GM21526 (cell line): ENCODE results near the gene POPDC2.
"Not testable (repeated sequence)": the region's sequence is repeated elsewhere in the genome, so short reads cannot be mapped to it uniquely, and the experiment has no call there.

Experiments used
- ATAC-seq: cut with Tn5 transposase; IDR thresholded peaks from one replicate; pipeline ENCODE4 v1.9.1; 2021; ENCODE audit warnings: moderate library complexity; ENCODE audit not compliant: unreplicated experiment, low FRiP score

Gene POPDC2

DNA sequence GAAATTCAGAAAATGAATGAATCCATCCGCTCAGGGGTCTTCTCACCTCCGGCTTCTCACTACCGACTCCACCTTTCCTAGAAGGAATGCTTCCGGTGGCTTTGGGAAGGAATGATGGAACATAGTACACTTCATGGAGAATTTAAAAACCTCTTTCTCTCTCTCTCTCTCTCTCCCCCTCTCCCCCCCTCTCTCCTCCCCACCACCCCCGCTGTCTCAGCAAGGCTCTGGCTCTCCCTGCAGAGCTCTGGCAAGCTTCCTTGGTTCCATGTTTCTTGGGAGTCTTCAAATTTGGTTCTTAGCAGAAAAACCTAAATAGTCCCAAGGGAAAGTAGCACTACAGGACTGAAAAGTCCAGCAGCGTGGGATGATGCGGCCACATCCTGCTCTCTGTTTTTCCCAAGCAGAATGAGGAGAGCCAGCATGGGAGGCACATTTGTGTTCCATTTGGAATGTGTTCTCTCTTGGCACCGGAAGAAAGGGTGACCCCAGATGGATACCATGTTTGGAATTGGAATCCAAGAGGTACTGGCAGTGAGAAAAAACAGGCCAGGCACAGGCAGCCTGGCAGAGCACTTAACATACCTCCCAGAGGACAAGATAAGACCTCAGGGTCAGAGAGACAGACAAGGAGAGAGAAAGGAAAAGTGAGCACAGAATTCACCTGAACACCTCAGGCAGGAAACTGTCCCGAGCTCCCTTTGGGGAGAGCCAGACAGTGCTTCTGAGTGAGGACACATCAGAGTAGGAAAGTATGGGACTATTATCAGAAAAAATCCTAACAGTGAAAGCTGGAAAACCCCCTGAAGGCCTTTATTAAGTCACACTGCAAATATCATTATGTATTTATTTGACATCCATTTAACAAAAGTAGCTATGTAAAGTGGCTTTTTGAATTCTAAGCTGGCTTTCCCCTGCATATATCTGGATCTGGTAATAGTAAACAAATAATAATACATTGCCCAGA, at the start of gene POPDC2:
Gene POPDC2 (minus strand): TSS at position 116 of the 967 bp plus-strand sequence. CDS start 166 bp downstream, outside the sequence.
- ATAC-seq: no peak

- ATAC-seq: no peak
Observed at GRCh38 chr3:119703820-119704531, 43.6 kb upstream of the POPDC2 start.

DNA sequence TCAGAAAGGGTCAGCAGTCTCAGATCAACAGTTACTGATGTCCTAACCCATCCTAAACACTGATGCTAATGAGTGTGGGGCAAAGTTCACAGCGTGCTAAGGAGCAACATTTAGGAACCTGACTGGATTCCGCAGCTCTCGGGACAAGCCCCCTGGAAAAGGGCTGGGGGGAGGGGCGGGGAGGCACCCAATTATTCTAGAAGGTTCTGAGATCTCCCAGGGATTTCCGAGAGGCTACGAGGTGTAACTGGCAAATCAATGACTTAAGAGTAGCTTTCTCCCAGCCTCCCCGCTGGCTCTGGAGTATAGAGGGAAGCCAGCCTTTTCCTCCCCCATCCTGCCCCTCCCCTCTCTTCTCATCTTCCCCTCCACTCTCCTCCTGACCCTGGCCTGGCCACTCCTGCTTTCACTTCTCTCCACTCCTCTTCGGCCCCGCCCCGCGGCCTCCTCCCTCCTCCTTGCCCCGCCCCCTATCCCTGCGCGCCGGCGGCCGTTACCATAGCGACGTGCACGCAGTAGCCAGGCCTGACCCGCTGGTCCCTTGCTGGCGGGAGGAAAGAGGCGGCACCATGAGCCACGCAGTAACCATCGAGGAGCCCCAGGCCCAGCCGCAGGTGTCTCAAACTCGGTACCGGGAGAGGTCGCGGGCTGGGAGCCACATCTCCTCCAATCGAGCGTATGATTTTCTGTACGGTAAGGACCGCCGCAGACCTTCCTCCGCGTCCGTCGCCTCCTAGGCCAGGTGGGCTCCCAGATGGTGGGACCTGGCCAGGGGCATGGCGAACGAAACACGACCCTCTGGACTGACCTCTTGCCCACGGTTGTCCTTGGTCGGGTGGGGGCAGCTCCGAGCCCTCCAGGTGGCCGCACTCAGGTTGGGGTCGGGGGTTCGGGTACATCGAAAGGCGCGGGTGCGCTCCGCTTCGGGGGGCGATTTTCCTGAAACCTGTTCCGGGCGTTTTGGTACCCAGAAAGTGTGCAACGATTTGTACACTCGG, 42.4 kb upstream of the POPDC2 start, which contains the start of gene CFAP91:
Gene CFAP91 (plus strand): TSS at position 493 of the 998 bp plus-strand sequence. CDS start 77 bp downstream, at position 570.
- peak; percentile 87 for ATAC-seq

DNA sequence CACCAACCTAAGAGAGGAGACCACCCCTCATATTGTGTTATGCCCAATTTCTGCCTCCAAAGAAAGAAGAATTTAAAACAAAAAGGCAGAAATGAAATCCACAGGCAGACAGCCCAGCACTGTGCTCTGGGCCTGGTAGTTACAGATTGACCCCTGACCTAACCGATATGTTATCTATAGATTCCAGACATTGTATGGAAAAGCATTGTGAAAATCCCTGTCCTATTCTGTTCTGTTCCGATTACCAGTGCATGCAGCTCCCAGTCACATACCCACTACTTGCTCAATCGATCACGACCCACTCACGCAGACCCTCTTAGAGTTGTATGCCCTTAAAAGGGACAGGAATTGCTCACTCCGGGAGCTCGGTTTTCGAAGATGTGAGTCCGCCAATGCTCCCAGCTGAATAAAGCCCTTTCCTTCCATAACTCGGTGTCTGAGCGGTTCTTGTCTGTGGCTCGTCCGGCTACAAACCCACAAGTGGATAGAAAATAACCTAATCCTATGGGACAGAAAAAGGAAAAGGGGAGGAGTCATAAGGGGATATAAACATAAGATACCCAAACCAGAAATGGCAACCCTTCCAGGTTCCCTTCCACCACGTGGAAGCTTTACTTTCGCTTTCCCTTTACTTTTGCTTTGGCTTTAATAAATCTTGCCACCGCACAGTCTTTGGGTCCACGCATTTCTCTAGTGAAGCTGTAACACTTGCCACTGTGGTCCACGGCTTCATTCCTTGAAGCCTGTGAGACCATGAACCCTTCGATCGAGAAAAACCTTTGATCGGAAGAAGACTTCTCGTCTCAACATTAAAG, 40.7 kb upstream of the POPDC2 start:
- no peak for ATAC-seq

GRCh38 chr3:119700269-119700919, 40.0 kb upstream of the POPDC2 start:
- ATAC-seq: no peak

DNA sequence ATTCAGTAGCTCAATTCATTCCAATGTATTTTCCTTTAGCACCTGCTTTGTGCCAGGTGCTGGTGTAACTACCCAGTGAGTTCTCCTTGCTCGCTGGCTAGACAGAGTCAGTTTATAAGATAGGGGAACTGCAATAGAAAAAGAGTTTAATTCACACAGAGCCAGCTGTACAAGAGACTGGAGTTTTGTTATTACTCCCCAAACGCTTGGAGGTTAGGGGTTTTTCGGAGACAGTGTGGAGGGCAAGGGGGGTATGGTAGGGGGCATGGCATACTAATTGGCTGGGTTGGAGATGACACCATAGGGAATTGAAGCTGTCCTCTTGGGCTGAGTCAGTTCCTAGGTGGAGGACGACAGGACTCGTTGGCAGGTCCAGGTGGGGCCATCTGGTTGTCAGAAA, 37.0 kb upstream of the POPDC2 start:
- peak; percentile 33 for ATAC-seq

GRCh38 chr3:119695480-119695879, 35.1 kb upstream of the POPDC2 start:
- no peak for ATAC-seq

DNA sequence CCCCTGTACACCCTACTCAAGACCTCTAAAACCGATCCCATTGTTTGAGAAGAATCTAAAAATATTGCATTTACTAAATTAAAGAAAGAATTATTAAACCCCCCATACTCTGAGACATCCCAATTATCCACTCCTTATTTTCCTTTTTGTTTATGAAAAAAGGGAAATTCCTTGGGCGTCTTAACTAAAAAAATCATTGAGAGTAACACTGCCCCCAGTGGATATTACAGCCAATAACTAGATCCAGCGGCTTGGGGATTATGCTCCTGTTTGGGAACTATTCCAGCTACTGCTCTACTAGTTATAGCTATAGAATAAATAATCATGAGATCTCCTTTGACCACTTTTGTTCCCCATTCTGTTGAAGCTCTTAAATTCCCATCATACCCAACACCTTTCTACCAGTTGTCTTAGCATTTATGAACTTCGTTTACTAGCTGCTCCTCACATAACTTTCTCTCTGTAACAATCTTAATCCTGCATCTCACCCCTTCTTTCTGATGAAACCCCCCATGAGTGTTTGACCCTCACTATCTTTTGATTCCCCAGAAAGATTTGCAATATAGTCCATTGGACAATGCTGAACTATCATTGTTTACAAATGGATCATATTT, 29.8 kb upstream of the POPDC2 start:
- ATAC-seq: no peak

DNA sequence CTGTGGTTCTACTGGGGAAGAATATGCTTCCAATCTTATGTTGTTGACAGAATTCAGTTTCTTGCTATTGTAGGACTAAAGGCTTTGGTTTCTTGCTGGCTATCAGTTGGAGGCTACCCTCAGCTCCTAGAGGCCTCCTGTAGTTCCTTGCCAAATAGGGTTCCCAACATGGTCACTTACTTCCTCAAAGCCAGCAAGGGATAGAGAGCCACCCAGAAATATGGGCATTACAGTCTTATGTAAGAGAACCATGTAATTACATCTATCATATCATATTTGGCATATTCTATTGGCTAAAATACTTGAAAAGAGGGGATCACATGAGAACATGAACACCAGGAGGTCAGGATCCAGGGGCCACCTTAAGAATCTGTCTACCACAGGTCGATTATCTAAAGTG, 23.0 kb upstream of the POPDC2 start:
- no peak for ATAC-seq

DNA sequence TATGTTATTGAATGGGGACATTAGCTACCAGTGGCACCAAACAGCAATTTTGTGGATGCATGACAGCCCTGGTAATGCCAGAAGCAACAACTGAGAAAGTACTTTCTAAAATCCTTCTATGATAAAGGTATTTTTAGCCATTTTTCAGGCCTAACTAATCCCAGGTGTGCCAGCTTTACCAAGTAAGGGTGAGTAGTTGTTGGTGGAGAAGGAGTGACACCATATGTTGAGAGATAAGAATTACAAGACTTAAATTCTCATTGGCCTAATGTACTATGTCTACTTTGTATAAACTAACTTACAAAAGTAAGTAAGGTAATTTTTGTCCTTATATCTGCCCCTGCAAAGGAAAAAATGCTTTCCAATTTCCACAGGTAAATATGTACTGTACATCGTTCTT, 20.9 kb upstream of the POPDC2 start:
- ATAC-seq: no peak

DNA sequence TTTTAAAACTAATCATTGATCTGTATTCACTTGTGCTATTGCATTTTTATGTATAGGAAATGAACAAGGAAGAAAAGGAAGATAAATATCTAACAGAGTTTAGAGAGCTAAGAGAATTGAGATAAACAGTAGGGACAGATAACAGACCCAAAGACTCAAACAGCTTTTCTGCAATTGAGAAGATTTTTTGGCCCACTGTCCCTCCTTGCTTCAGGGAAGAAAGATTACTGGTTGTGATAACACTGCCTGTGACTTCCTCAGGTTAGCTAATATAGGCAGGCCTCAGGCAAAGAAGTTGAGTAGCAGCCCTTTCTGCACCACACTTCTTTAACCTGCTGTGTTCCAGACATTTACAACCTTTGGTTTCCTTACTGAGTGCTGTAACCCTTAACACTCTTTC, 19.5 kb upstream of the POPDC2 start:
- no peak for ATAC-seq

- not testable (repeated sequence) for ATAC-seq
Observed at GRCh38 chr3:119678209-119678608, 17.8 kb upstream of the POPDC2 start.

DNA sequence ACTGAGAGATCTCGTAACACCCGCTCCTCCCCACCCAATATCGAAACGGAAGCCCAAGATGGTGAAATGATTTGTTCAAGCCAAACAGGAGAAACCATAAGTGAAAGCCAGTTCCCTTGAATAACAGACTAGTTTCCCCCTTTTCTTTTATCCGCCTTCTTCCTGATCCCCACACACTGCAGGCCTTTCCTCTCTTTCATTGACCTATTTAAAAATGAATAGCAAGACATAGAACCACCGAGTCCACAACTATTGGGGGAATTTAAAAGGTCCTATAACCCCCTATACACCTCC, 17.2 kb upstream of the POPDC2 start:
- peak; percentile 1 for ATAC-seq

DNA sequence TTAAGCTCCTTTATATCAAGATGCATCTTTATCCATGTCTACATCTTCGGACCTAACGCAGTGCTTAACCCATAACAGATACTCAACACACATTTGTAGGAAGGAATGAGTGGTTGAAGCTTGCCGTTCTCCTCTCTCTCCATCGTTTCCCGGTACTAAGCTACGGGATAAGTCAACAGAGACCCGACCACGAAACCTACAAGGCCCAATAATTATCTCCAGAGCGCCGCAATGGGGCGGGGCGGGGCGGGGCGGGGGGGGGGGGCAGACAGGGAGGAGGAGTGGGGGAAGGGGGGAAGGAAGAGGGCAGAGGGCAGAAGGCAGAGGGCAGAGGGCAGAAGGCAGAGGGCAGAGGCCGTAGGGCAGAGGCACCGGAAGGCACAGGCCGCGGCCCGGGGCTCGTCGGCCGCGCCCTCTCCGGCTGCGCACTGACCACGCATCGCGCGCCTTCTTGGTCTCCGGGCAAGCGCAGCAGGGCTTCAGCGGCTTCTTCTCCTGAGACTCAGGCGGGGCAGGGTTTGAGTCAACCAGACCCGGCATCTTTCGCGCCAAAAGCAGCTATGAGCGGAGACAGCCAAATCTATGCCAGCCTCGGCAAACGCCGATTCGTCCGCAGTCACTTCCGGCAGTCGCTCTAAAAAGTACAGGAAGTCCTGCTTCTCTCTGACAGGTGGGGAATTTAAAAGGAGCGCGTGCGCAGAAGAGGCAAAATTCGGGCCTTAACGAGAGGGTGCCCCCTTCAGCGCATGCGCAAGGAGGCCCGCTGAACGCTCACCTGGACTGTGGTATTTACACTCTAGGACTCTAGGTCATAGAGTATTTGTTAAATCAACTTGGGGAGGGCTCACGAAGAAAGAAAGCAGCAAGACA, 16.6 kb upstream of the POPDC2 start, which contains the start of gene COX17:
Gene COX17 (minus strand): TSS at position 636 of the 870 bp plus-strand sequence. CDS start 96 bp downstream, at position 540.
- peak; percentile 86 for ATAC-seq

GRCh38 chr3:119676020-119676419, 15.6 kb upstream of the POPDC2 start:
- ATAC-seq: no peak

- no peak for ATAC-seq
Observed at GRCh38 chr3:119675188-119675874, 14.9 kb upstream of the POPDC2 start.

GRCh38 chr3:119673875-119674274, 13.5 kb upstream of the POPDC2 start:
- no peak for ATAC-seq
